HCT116 (cell line): ENCODE measurements around the gene SOBP. TPM values are rescaled to one million over a fixed set of nuclear protein-coding genes. Genes with fewer than 3 reads are reported as not detected.

Experiments used
- ATAC-seq: fragments of 200-7000 bp; cut with Tn5 transposase; 2 replicates; pipeline ENCODE4 v1.9.1; 2020; ENCODE audit warnings: mild to moderate bottlenecking, moderate library complexity
- BruUV-seq: library from RNA; stranded (reverse); fragments of 400-500 nt; replicated peaks from 2 replicates; lab custom pipeline; 2021; lab: Mats Ljungman, UMichigan
- CTCF ChIA-PET: fragments of 300-600 bp; sonication (Branson Sonifier 250); formaldehyde crosslinking; loops from one replicate; lab custom pipeline; 2021; ENCODE audit warnings: antibody characterized with exemption; lab: Charles Lee
- POLR2A ChIA-PET: fragments of 300-600, 350-600 bp; sonication (Branson Sonifier 250); formaldehyde crosslinking; loops from one replicate; lab custom pipeline; 2021; ENCODE audit warnings: antibody characterized with exemption; lab: Charles Lee
- RAD21 ChIA-PET, 2 experiments: fragments of 300-600 bp; sonication (Branson Sonifier 250); formaldehyde crosslinking; loops; one replicate each; lab custom pipeline; 2023; ENCODE audit warnings: low total read pairs in 2 of 2; ENCODE audit not compliant: uncharacterized antibody in 2 of 2, unreplicated experiment in 2 of 2, low non-redundant PET in 1 of 2; lab: Charles Lee
- DNase-seq: peaks from one replicate; pipeline ENCODE4 v3.0.0-alpha.2; 2010; ENCODE audit warnings: low read depth, low spot score
- H2AFZ ChIP-seq: fragments of 200-600 bp; shearing (Covaris generic), sonication (generic); 2 replicates; pipeline ENCODE4 v1.6.1; 2017; ENCODE audit warnings: low read depth, mixed run types, mixed read lengths, antibody characterized with exemption, low read length; ENCODE audit not compliant: poor library complexity, severe bottlenecking
- H3K27ac ChIP-seq: 2 replicates; pipeline ENCODE4 v1.5.1; 2012; ENCODE audit warnings: low read depth, low read length
- H3K27me3 ChIP-seq: fragments of 200-600 bp; sonication (generic); 2 replicates; pipeline ENCODE4 v1.6.1; 2016; ENCODE audit warnings: mixed run types, low read length, mixed read lengths; ENCODE audit not compliant: insufficient read depth
- H3K36me3 ChIP-seq, 2 experiments: fragments of 200-500 bp in 1 of 2; fragments of 200-600 bp in 1 of 2; sonication (Bioruptor generic) in 1 of 2; sonication (generic) in 1 of 2; 2 replicates each; pipeline versions ENCODE4 v1.5.1 to v1.6.1; 2014 to 2016; ENCODE audit warnings: low read length in 2 of 2, inconsistent platforms in 1 of 2, mixed read lengths in 1 of 2, mixed run types in 1 of 2; ENCODE audit not compliant: insufficient read depth in 2 of 2, control insufficient read depth in 1 of 2
- H3K4me1 ChIP-seq, 2 experiments: fragments of 200-600 bp in 1 of 2; sonication (generic) in 1 of 2; 2 replicates each; pipeline versions ENCODE4 v1.5.1 to v1.6.1; 2012 to 2017; ENCODE audit warnings: low read length in 2 of 2, inconsistent platforms in 1 of 2, mild to moderate bottlenecking in 1 of 2, mixed read lengths in 1 of 2, mixed run types in 1 of 2, moderate library complexity in 1 of 2; ENCODE audit not compliant: insufficient read depth in 2 of 2, control insufficient read depth in 1 of 2
- H3K4me2 ChIP-seq: fragments of 200-600 bp; sonication (generic); 2 replicates; pipeline ENCODE4 v1.6.1; 2017; ENCODE audit warnings: mixed run types, low read length, mixed read lengths
- H3K4me3 ChIP-seq, 2 experiments: fragments of 200-600 bp in 1 of 2; sonication (generic) in 1 of 2; replicated peaks in 1 of 2; 2 replicates each; pipeline ENCODE4 v1.5.1; 2011 to 2016; ENCODE audit warnings: low read length in 2 of 2, control low read depth in 1 of 2, low read depth in 1 of 2, mild to moderate bottlenecking in 1 of 2, mixed read lengths in 1 of 2, mixed run types in 1 of 2
- H3K79me2 ChIP-seq: fragments of 200-600 bp; sonication (generic); 2 replicates; pipeline ENCODE4 v1.6.1; 2017; ENCODE audit warnings: mild to moderate bottlenecking, mixed run types, low read length, moderate library complexity, mixed read lengths; ENCODE audit not compliant: insufficient read depth
- H3K9ac ChIP-seq: fragments of 200-600 bp; sonication (generic); 2 replicates; pipeline ENCODE4 v1.6.1; 2016; ENCODE audit warnings: low read length, mixed read lengths
- H3K9me2 ChIP-seq: fragments of 200-600 bp; sonication (generic), shearing (Covaris generic); 2 replicates; pipeline ENCODE4 v1.6.1; 2017; ENCODE audit warnings: mixed run types, mild to moderate bottlenecking, moderate library complexity; ENCODE audit not compliant: insufficient read depth
- H3K9me3 ChIP-seq, 2 experiments: fragments of 200-500 bp in 1 of 2; fragments of 200-600 bp in 1 of 2; sonication (Bioruptor generic) in 1 of 2; sonication (generic) in 1 of 2; 2 replicates each; pipeline ENCODE4 v1.6.1; 2014 to 2017; ENCODE audit warnings: low read length in 2 of 2, mixed read lengths in 2 of 2, inconsistent platforms in 1 of 2, low read depth in 1 of 2, mild to moderate bottlenecking in 1 of 2, mixed run types in 1 of 2, moderate library complexity in 1 of 2; ENCODE audit not compliant: control insufficient read depth in 1 of 2, insufficient read depth in 1 of 2
- H4K20me1 ChIP-seq: fragments of 200-600 bp; sonication (generic), shearing (Covaris generic); 2 replicates; pipeline ENCODE4 v1.6.1; 2017; ENCODE audit warnings: mixed run types, mild to moderate bottlenecking, moderate library complexity; ENCODE audit not compliant: insufficient read depth
- ATF3 ChIP-seq: IDR thresholded peaks from 2 replicates; pipeline ENCODE4 v1.6.1; 2012
- CBX3 ChIP-seq: IDR thresholded peaks from 2 replicates; pipeline ENCODE4 v1.6.1; 2012; ENCODE audit warnings: low read depth
- CEBPB ChIP-seq: IDR thresholded peaks from 2 replicates; pipeline ENCODE4 v1.6.1; 2012; ENCODE audit warnings: low read depth
- ELF1 ChIP-seq: IDR thresholded peaks from 2 replicates; pipeline ENCODE4 v1.6.1; 2012; ENCODE audit warnings: low read depth, borderline replicate concordance
- EZH2phosphoT487 ChIP-seq: fragments of 200-600 bp; IDR thresholded peaks from 2 replicates; pipeline ENCODE4 v1.6.1; 2018; ENCODE audit warnings: antibody characterized with exemption, borderline replicate concordance
- JUND ChIP-seq: IDR thresholded peaks from 2 replicates; pipeline ENCODE4 v1.6.1; 2012
- MAX ChIP-seq: IDR thresholded peaks from 2 replicates; pipeline ENCODE4 v1.6.1; 2012
- POLR2A ChIP-seq: IDR thresholded peaks from 2 replicates; pipeline ENCODE4 v1.7.0; 2011; ENCODE audit warnings: borderline replicate concordance; ENCODE audit not compliant: insufficient read depth, insufficient read length; ENCODE audit errors: extremely low read depth
- RAD21 ChIP-seq: IDR thresholded peaks from 2 replicates; pipeline ENCODE4 v1.6.1; 2012; ENCODE audit warnings: low read depth, mild to moderate bottlenecking
- REST ChIP-seq: IDR thresholded peaks from 2 replicates; pipeline ENCODE4 v1.6.1; 2012; ENCODE audit warnings: low read depth
- SIN3A ChIP-seq: IDR thresholded peaks from 2 replicates; pipeline ENCODE4 v1.6.1; 2012; ENCODE audit warnings: low read depth
- SP1 ChIP-seq: IDR thresholded peaks from 2 replicates; pipeline ENCODE4 v1.6.1; 2012; ENCODE audit warnings: low read depth
- SRF ChIP-seq: IDR thresholded peaks from 2 replicates; pipeline ENCODE4 v1.6.1; 2012; ENCODE audit warnings: low read depth
- TCF7L2 ChIP-seq: IDR thresholded peaks from 2 replicates; pipeline ENCODE4 v1.7.0; 2011; ENCODE audit warnings: borderline replicate concordance, inconsistent platforms; ENCODE audit not compliant: insufficient read depth, insufficient read length; ENCODE audit errors: extremely low read depth
- ZBTB33 ChIP-seq: IDR thresholded peaks from 2 replicates; pipeline ENCODE4 v1.6.1; 2011; ENCODE audit warnings: mild to moderate bottlenecking, low read length, moderate library complexity; ENCODE audit not compliant: insufficient replicate concordance; ENCODE audit errors: extremely low read depth
- ZFX ChIP-seq: fragments of 450-650 bp; IDR thresholded peaks from 2 replicates; pipeline ENCODE4 v1.6.1; 2017
- intact Hi-C: fragments of 100-400 bp; cut with micrococcal nuclease; formaldehyde crosslinking; loops from 2 replicates; pipeline ENCODE4 v1.10.0; 2022
- total RNA-seq: library from RNA; stranded (reverse); gene quantifications from one replicate; pipeline ENCODE4 v1.2.1, GENCODE V29; 2021; ENCODE audit not compliant: unreplicated experiment

The SOBP gene
- total RNA-seq, 1 experiment from 2014 or later: 2.6 TPM

GRCh38 chr6:107447663-107448216 lies 42.2 kb upstream of the SOBP start:
- H3K4me1 ChIP-seq: no peaks in the 10 kb centered on the region
- no peak overlapping the region for H3K4me3 ChIP-seq
- H3K27ac ChIP-seq: no peak overlapping the region
- no TSS peak for BruUV-seq
- H3K79me2 ChIP-seq: no peaks in the 10 kb centered on the region
- no peak for TF ChIP-seq RAD21
- TF ChIP-seq MAX: no peak
- TF ChIP-seq SP1: no peak
- no peak for TF ChIP-seq SIN3A
- TF ChIP-seq CBX3: 0 out of 2 replicates have a peak, but pooled peaks have one; percentile 42
- TF ChIP-seq EZH2phosphoT487: no peak
- TF ChIP-seq, all 23 proteins: peak for 1
- no peak overlapping the region for H3K4me2 ChIP-seq
- H3K36me3 ChIP-seq: no peaks in the 10 kb centered on the region
- RAD21 ChIA-PET: no interaction called here
- no peaks in the 10 kb centered on the region for H3K9me2 ChIP-seq
- H3K9ac ChIP-seq: no peak overlapping the region
- H3K9me3 ChIP-seq: peaks cover 9 to 14% of the 10 kb centered on the region in 2 experiments; a peak in 2 of 4 replicates
- H3K27me3 ChIP-seq: no peaks in the 10 kb centered on the region
- DNase-seq (no peak), ATAC-seq (no peak)
- intact Hi-C loops: no loop called here
- CTCF ChIA-PET: no interaction called here
- no peaks in the 10 kb centered on the region for H4K20me1 ChIP-seq
- POLR2A ChIA-PET: no interaction called here
- H2AFZ ChIP-seq: no peak overlapping the region

- no peaks in the 10 kb centered on the region for H3K9me2 ChIP-seq
- DNase-seq (no peak), ATAC-seq (no peak)
- peaks cover 9 to 14% of the 10 kb centered on the region in 2 experiments; a peak in 2 of 4 replicates for H3K9me3 ChIP-seq
- no peak overlapping the region for H3K4me2 ChIP-seq
- H3K27me3 ChIP-seq: no peaks in the 10 kb centered on the region
- BruUV-seq: no TSS peak
- H4K20me1 ChIP-seq: no peaks in the 10 kb centered on the region
- no peaks in the 10 kb centered on the region for H3K36me3 ChIP-seq
- H3K4me1 ChIP-seq: no peaks in the 10 kb centered on the region
- intact Hi-C loops: no loop called here
- H3K79me2 ChIP-seq: no peaks in the 10 kb centered on the region
- TF ChIP-seq JUND (no peak), SP1 (no peak), REST (no peak), SIN3A (no peak), TCF7L2 (no peak), SRF (no peak), ZFX (no peak), POLR2A (no peak), ZBTB33 (no peak), ATF3 (no peak), ELF1 (no peak), CEBPB (no peak)
- TF ChIP-seq, all 23 proteins: peak for 0
- Histone ChIP-seq H3K9ac (no peak overlapping the region), H3K4me3 (no peak overlapping the region), H2AFZ (no peak overlapping the region), H3K27ac (no peak overlapping the region)
- CTCF ChIA-PET: no interaction called here
- RAD21 ChIA-PET: no interaction called here
- POLR2A ChIA-PET: no interaction called here
Observed at GRCh38 chr6:107448776-107449175, 41.1 kb upstream of the SOBP start.
